Endothelial cell of umbilical vein (primary cell): ENCODE results near the gene DAP3. TPM values are rescaled to one million over a fixed set of nuclear protein-coding genes. Genes with fewer than 3 reads are reported as not detected.
"Not testable (repeated sequence)": the region's sequence is repeated elsewhere in the genome, so short reads cannot be mapped to it uniquely, and the experiment has no call there.

Source experiments
- BruUV-seq: library from RNA; stranded (reverse); fragments of 400-500 nt; replicated peaks from 2 replicates; lab custom pipeline; 2021; lab: Mats Ljungman, UMichigan
- CTCF ChIA-PET: fragments of 300-600, 350-600 bp; sonication (Branson Sonifier 250); formaldehyde crosslinking; loops from one replicate; lab custom pipeline; 2021; ENCODE audit warnings: antibody characterized with exemption, inconsistent platforms; lab: Charles Lee
- POLR2A ChIA-PET: fragments of 300-600, 350-600 bp; sonication (Branson Sonifier 250); formaldehyde crosslinking; loops from one replicate; lab custom pipeline; 2021; ENCODE audit warnings: antibody characterized with exemption, inconsistent platforms; lab: Charles Lee
- DNase-seq: peaks from one replicate; pipeline ENCODE4 v3.0.0-alpha.2; 2011; ENCODE audit warnings: low read depth, low spot score
- FAIRE-seq: peaks from 2 replicates; lab custom pipeline; 2011; peaks lifted over from hg19 to GRCh38; lab: Jason Lieb, UNC
- H2AFZ ChIP-seq: 2 replicates; pipeline ENCODE4 v1.6.0; 2012; ENCODE audit warnings: low read depth, low read length, control low read depth, inconsistent platforms
- H3K27ac ChIP-seq: 2 replicates; pipeline ENCODE4 v1.5.1; 2011; ENCODE audit warnings: low read depth, mild to moderate bottlenecking, control low read depth, low read length, moderate library complexity; ENCODE audit not compliant: insufficient read depth
- H3K27me3 ChIP-seq, 2 experiments: 2 replicates each; pipeline versions ENCODE4 v1.6.0 to v1.6.1; 2011; ENCODE audit warnings: low read length in 2 of 2, mixed read lengths in 1 of 2; ENCODE audit not compliant: control insufficient read depth in 2 of 2, insufficient read depth in 2 of 2
- H3K36me3 ChIP-seq, 2 experiments: 2 replicates in 1 of 2; 3 replicates in 1 of 2; pipeline ENCODE4 v1.5.1; 2011; ENCODE audit warnings: low read length in 2 of 2, mild to moderate bottlenecking in 1 of 2, moderate library complexity in 1 of 2; ENCODE audit not compliant: control insufficient read depth in 2 of 2, insufficient read depth in 2 of 2; ENCODE audit errors: extremely low read depth in 1 of 2
- H3K4me1 ChIP-seq: 3 replicates; pipeline ENCODE4 v1.5.1; 2011; ENCODE audit warnings: mild to moderate bottlenecking, low read length; ENCODE audit not compliant: control insufficient read depth, insufficient read depth; ENCODE audit errors: extremely low read depth
- H3K4me2 ChIP-seq: 2 replicates; pipeline ENCODE4 v1.6.1; 2011; ENCODE audit warnings: low read length, control low read depth, mixed read lengths; ENCODE audit not compliant: insufficient read depth
- H3K4me3 ChIP-seq, 3 experiments: fragments of 200-600 bp in 1 of 3; sonication (generic), shearing (Covaris generic) in 1 of 3; replicated peaks in 1 of 3; 2 replicates each; pipeline ENCODE4 v1.5.1; 2011 to 2016; ENCODE audit warnings: control low read depth in 3 of 3, low read length in 3 of 3, mild to moderate bottlenecking in 2 of 3, inconsistent platforms in 1 of 3, low read depth in 1 of 3, moderate library complexity in 1 of 3; ENCODE audit not compliant: insufficient read depth in 1 of 3
- H3K79me2 ChIP-seq: 2 replicates; pipeline ENCODE4 v1.6.0; 2012; ENCODE audit warnings: low read length, inconsistent platforms; ENCODE audit not compliant: control insufficient read depth, insufficient read depth
- H3K9ac ChIP-seq: replicated peaks from 2 replicates; pipeline ENCODE3; 2011; ENCODE audit warnings: low read length, control low read depth; ENCODE audit not compliant: insufficient read depth; ENCODE audit errors: extremely low read depth
- H3K9me1 ChIP-seq: replicated peaks from 3 replicates; pipeline ENCODE4 v1.6.0; 2011; ENCODE audit warnings: mild to moderate bottlenecking, low read length; ENCODE audit not compliant: control insufficient read depth, insufficient read depth; ENCODE audit errors: extremely low read depth
- H3K9me3 ChIP-seq: replicated peaks from 2 replicates; pipeline ENCODE4 v1.5.1; 2012; ENCODE audit warnings: low read length, inconsistent platforms; ENCODE audit not compliant: control insufficient read depth, insufficient read depth
- H4K20me1 ChIP-seq: replicated peaks from 2 replicates; pipeline ENCODE3; 2011; ENCODE audit warnings: mild to moderate bottlenecking, low read length; ENCODE audit not compliant: control insufficient read depth, insufficient read depth; ENCODE audit errors: extremely low read depth
- CTCF ChIP-seq, 2 donors: IDR thresholded peaks; 1 replicate in 1 of 2; 2 replicates in 1 of 2; pipeline ENCODE4 v1.5.1; 2011; ENCODE audit warnings: low read length in 2 of 2, mild to moderate bottlenecking in 2 of 2, moderate library complexity in 2 of 2, control low read depth in 1 of 2, inconsistent platforms in 1 of 2, low read depth in 1 of 2; ENCODE audit not compliant: insufficient read depth in 1 of 2; ENCODE audit errors: extremely low read depth in 1 of 2
- EZH2 ChIP-seq: IDR thresholded peaks from 2 replicates; pipeline ENCODE4 v1.6.1; 2012; ENCODE audit warnings: borderline replicate concordance, low read depth, mild to moderate bottlenecking, moderate library complexity, low read length, inconsistent platforms; ENCODE audit not compliant: severe bottlenecking
- FOS ChIP-seq: IDR thresholded peaks from 2 replicates; pipeline ENCODE4 v1.6.1; 2011; ENCODE audit warnings: mild to moderate bottlenecking, low read length, moderate library complexity, borderline replicate concordance; ENCODE audit not compliant: insufficient read depth
- GATA2 ChIP-seq: IDR thresholded peaks from 2 replicates; pipeline ENCODE4 v1.7.0; 2011; ENCODE audit warnings: low read depth, mild to moderate bottlenecking, moderate library complexity, mixed read lengths, low read length; ENCODE audit not compliant: insufficient read length, insufficient read depth
- JUN ChIP-seq: IDR thresholded peaks from 2 replicates; pipeline ENCODE4 v1.6.1; 2011; ENCODE audit warnings: borderline replicate concordance, low read depth; ENCODE audit not compliant: insufficient read length, insufficient read depth
- MYC ChIP-seq: IDR thresholded peaks from one replicate; pipeline ENCODE4 v1.6.1; 2011; ENCODE audit warnings: mild to moderate bottlenecking, low read depth, low read length
- POLR2A ChIP-seq: IDR thresholded peaks from 2 replicates; pipeline ENCODE4 v1.6.1; 2012; ENCODE audit warnings: low read depth, mild to moderate bottlenecking, control low read depth, low read length
- POLR2AphosphoS5 ChIP-seq: IDR thresholded peaks from 2 replicates; pipeline ENCODE4 v1.6.1; 2012; ENCODE audit warnings: low read depth, mild to moderate bottlenecking, control low read depth, low read length, moderate library complexity; ENCODE audit not compliant: insufficient read depth
- dilution Hi-C: fragments of 300-500 bp; cut with MboI; formaldehyde crosslinking; loops from one replicate; pipeline ENCODE4 v1.15.0; 2019; ENCODE audit warnings: low sequenced_read_pairs; ENCODE audit not compliant: extremely low pct_ligation_motif_present
- intact Hi-C: fragments of 100-400 bp; cut with micrococcal nuclease; formaldehyde crosslinking; loops from one replicate; pipeline ENCODE4 v1.10.0; 2022
- polyA plus RNA-seq, 4 experiments: library from polyadenylated mRNA; depleted of rRNA in 3 of 4; stranded (reverse) in 3 of 4; unstranded in 1 of 4; fragments of >200 nt; gene quantifications; 2 replicates each; pipeline versions ENCODE4 v1.2.1 to v1.2.3, GENCODE V29; 2011 to 2012; ENCODE audit warnings: missing spikeins in 1 of 4
- total RNA-seq: library from RNA; stranded (reverse); gene quantifications from 2 replicates; pipeline ENCODE4 v1.2.3, GENCODE V29; 2021
- TF ChIP-seq, protein P1 (sequence below): IDR thresholded peaks from 2 replicates; pipeline ENCODE4 v1.6.1; 2011; ENCODE audit not compliant: insufficient read depth, insufficient read length

The DAP3 gene
- total and polyA plus RNA-seq, 2 donors (not counting 3 experiments of a cell fraction or from before 2014, with no cell fraction given): 86.5 to 104 TPM

- FAIRE-seq, H3K4me3 ChIP-seq, DNase-seq, H3K79me2 ChIP-seq, H3K27me3 ChIP-seq, H3K4me2 ChIP-seq, POLR2A ChIA-PET, H3K9me3 ChIP-seq, H3K9ac ChIP-seq, intact Hi-C loops, H2AFZ ChIP-seq, H3K9me1 ChIP-seq, CTCF ChIA-PET, H3K27ac ChIP-seq, dilution Hi-C loops, H4K20me1 ChIP-seq, H3K4me1 ChIP-seq, BruUV-seq: not testable (repeated sequence)
- peaks cover 13 to 24% of the 10 kb centered on the region in 2 experiments for H3K36me3 ChIP-seq
Measured at GRCh38 chr1:155759017-155759416, 70.1 kb downstream of the DAP3 start.

- ChIA-PET POLR2A (no interaction called here), CTCF (no interaction called here)
- BruUV-seq: no TSS peak
- H3K27me3 ChIP-seq: no peaks in the 10 kb centered on the region
- no peak for FAIRE-seq
- dilution Hi-C loops (no loop called here), intact Hi-C loops (no loop called here)
- H3K4me1 ChIP-seq: peaks cover 11% of the 10 kb centered on the region
- H3K4me2 ChIP-seq: no peak overlapping the region
- no peak overlapping the region for H3K9ac ChIP-seq
- H3K9me1 ChIP-seq: no peaks in the 10 kb centered on the region
- H2AFZ ChIP-seq: no peak overlapping the region
- no peaks in the 10 kb centered on the region for H3K9me3 ChIP-seq
- DNase-seq: no peak
- H4K20me1 ChIP-seq: no peaks in the 10 kb centered on the region
- TF ChIP-seq POLR2AphosphoS5 (no peak), GATA2 (no peak), JUN (no peak), FOS (no peak), CTCF (IDR thresholded peaks at IDR 0.05; ENCODE audit: extremely low read depth in 1 of 2, insufficient read depth in 1 of 2, low read depth in 1 of 2, low read length in 2 of 2) (no peak), MYC (no peak), EZH2 (no peak), POLR2A (no peak)
- TF ChIP-seq, protein P1, sequence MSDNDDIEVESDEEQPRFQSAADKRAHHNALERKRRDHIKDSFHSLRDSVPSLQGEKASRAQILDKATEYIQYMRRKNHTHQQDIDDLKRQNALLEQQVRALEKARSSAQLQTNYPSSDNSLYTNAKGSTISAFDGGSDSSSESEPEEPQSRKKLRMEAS: no peak
- peaks cover 17 to 25% of the 10 kb centered on the region in 2 experiments for H3K36me3 ChIP-seq
- no peaks in the 10 kb centered on the region for H3K79me2 ChIP-seq
- no peak overlapping the region for H3K4me3 ChIP-seq
- H3K27ac ChIP-seq: no peak overlapping the region
Measured at GRCh38 chr1:155759966-155760630, 71.2 kb downstream of the DAP3 start.
